Lower leg skin (tissue), 4 donors: ENCODE measurements around the gene FGF12. TPM values are rescaled to one million over a fixed set of nuclear protein-coding genes. Genes with fewer than 3 reads are reported as not detected.

Experiments used
- DNase-seq, 2 donors: peaks; one replicate each; pipeline ENCODE4 v3.0.0-alpha.2; 2019; ENCODE audit warnings: low spot score in 2 of 2
- H3K4me3 ChIP-seq: fragments of 200-600 bp; sonication (generic); 2 replicates; pipeline ENCODE4 v1.5.1; 2017; ENCODE audit warnings: mild to moderate bottlenecking, low read depth; ENCODE audit not compliant: poor library complexity, severe bottlenecking
- CTCF ChIP-seq, 3 donors: fragments of 450-650 bp; IDR thresholded peaks; one replicate each; pipeline ENCODE4 v1.5.1; 2016; ENCODE audit warnings: antibody characterized with exemption in 3 of 3, mild to moderate bottlenecking in 3 of 3, moderate library complexity in 2 of 3
- POLR2A ChIP-seq, 2 donors: fragments of 450-650 bp; IDR thresholded peaks; one replicate each; pipeline ENCODE4 v1.6.1; 2016 to 2017; ENCODE audit warnings: antibody characterized with exemption in 2 of 2, mild to moderate bottlenecking in 1 of 2, moderate library complexity in 1 of 2
- WGBS, 2 donors: methylation state at CpG; one replicate each; pipeline ENCODE4 v1.1.5; 2018; 5-methylcytosine and 5-hydroxymethylcytosine counted together
- intact Hi-C: fragments of 100-400 bp; cut with DNase I; formaldehyde crosslinking; loops from one replicate; pipeline ENCODE4 v1.15.0; 2023; ENCODE audit warnings: low total_unique reads
- total RNA-seq, 4 donors: library from RNA; depleted of rRNA; stranded (reverse); fragments of >200 nt; gene quantifications; one replicate each; pipeline ENCODE4 v1.1.0, GENCODE V29; 2016

Gene FGF12
- total RNA-seq, 4 donors from 2014 or later, result 0.05 to 0.45 (median 0.19) TPM; not detected in 1

DNA sequence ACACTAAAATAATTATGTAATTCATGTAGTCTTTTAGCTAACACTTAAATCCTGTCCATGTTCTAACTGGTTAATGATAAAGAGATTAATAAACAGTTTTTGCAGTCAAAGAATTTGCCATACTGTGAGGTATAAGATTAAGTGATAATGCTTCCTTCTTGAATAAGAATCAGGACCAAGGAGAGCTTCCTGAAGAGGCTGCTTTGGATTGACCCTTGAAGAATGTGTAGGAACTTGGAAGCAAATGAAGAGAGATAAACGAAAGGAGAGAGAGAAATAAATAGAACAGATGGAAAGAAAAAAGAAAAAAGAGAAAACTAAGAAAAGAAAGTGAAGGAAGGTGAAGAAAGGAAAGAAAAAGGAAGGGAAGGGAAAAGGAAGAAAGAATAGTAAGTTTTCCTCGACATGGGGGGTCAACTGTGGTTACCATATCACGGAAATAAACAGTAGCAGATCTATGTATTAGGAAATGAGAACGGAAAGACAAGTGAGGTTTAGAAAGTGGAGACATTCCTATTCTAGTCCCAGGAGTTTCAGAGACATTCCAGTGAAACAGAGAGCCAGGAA, 539.8 kb downstream of the FGF12 start:
- TF ChIP-seq CTCF (IDR thresholded peaks at IDR 0.05), result no peak
- TF ChIP-seq POLR2A (IDR thresholded peaks at IDR 0.05), result no peak
- WGBS, 2 donors, result 60 to 62% methylated on average over 4 of the region's 4 CpGs
- no peak overlapping the region for H3K4me3 ChIP-seq
- intact Hi-C loops, result no loop called here
- no peak for DNase-seq

- intact Hi-C loops, result no loop called here
- TF ChIP-seq CTCF (IDR thresholded peaks at IDR 0.05), result no peak
- no peak for TF ChIP-seq POLR2A (IDR thresholded peaks at IDR 0.05)
- DNase-seq, result no peak
- H3K4me3 ChIP-seq, result no peak overlapping the region
- 73 to 74% methylated on average over 3 of the region's 3 CpGs for WGBS, 2 donors
These were observed 540.8 kb downstream of the FGF12 start for GRCh38 chr3:192186498-192186897.

DNA sequence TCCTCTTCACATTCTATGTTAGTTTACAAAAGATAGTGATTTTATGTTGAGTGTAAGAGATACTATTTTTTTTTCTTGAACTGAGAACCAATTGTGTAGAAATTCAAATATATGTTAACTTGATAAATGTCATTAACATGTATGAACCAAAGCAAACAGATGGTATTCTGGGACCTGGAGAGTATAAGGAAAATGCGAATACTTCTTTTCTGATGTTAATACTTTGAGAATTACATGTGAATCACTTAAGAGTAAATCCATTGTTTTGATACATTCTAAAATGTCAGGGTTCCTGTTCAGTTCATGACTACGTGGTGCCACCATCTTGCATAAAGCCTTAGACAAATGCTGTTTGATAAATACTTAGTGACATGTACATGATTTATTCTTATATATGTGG, 541.3 kb downstream of the FGF12 start:
- 69 to 78% methylated on average over 2 of the region's 2 CpGs for WGBS, 2 donors
- no peak overlapping the region for H3K4me3 ChIP-seq
- no peak for DNase-seq
- intact Hi-C loops, result no loop called here
- TF ChIP-seq CTCF (IDR thresholded peaks at IDR 0.05) (no peak), POLR2A (IDR thresholded peaks at IDR 0.05) (no peak)

- H3K4me3 ChIP-seq, result no peak overlapping the region
- WGBS, 2 donors, result 51 to 54% methylated on average over 3 of the region's 3 CpGs
- DNase-seq, result no peak
- intact Hi-C loops, result no loop called here
- TF ChIP-seq CTCF (IDR thresholded peaks at IDR 0.05) (no peak), POLR2A (IDR thresholded peaks at IDR 0.05) (no peak)
These were observed 544.2 kb downstream of the FGF12 start for GRCh38 chr3:192183109-192183508.

DNA sequence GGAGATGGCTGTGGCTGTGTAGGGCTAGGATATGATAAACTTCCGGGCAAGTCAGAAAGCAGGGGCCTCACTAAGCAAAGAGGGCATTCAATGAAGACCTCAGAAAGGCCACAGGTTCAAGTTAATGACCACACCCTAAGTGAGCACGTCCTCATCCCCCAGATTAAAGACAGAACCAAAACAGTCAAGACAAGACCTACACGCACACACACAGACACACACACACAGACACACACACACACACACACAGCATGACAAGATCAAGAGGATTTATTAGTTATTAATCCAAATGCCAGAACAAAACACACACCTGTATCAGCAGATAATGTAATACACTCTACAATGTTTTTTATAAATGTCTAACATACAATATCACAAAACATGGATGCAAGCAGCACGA, 546.2 kb downstream of the FGF12 start:
- intact Hi-C loops, result no loop called here
- no peak for DNase-seq
- WGBS, 2 donors, result 80 to 86% methylated on average over 4 of the region's 4 CpGs
- H3K4me3 ChIP-seq, result no peak overlapping the region
- TF ChIP-seq POLR2A (IDR thresholded peaks at IDR 0.05) (no peak), CTCF (IDR thresholded peaks at IDR 0.05) (no peak)

DNA sequence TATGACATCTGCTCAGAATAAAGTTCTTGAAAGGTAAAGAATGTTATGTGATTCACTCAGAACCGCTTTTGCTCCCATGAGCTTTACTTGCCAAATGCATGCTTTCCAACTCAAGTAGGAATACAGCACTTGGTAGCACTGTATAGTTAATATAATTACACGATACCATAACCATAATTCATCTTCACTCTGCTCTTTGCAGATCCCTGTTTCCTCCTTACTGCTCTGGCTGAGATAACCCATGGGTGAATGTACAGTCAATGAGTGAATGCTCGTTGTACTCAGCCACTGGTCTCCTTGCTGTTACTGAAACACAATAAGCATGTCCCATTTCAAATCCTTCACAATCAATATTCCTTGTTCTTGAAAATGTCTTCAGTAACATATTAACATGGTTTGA, 550.0 kb downstream of the FGF12 start:
- no peak overlapping the region for H3K4me3 ChIP-seq
- intact Hi-C loops, result no loop called here
- no peak for TF ChIP-seq POLR2A (IDR thresholded peaks at IDR 0.05)
- TF ChIP-seq CTCF (IDR thresholded peaks at IDR 0.05), result no peak
- DNase-seq, result no peak
- 76 to 77% methylated on average over 3 of the region's 3 CpGs for WGBS, 2 donors
